GM21390 (cell line): ENCODE results near the gene CFAP157.

Source experiments
- ATAC-seq: cut with Tn5 transposase; IDR thresholded peaks from one replicate; pipeline ENCODE4 v1.9.1; 2021; ENCODE audit not compliant: unreplicated experiment

The CFAP157 gene

GRCh38 chr9:127758843-127759242 lies 52.1 kb downstream of the CFAP157 start:
- no peak for ATAC-seq

DNA sequence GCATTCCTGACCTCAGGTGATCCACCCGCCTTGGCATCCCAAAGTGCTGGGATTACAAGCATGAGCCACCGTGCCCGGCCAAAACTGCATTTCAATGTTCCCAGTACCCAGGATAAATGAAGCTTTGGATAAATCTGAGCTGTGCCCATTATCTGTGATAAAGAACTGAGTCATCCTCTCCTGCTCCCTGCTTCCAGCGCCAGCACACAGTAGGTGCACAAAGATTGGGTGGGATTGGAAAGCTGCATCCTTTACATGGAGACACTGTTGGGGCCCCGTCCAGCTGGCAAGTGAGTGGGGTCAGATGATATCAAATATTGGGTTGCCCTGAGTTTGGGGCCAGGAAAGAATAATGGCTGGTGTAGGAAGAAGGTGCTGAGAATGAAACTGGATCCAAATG lies 54.3 kb downstream of the CFAP157 start:
- no peak for ATAC-seq

- ATAC-seq, result no peak
Observed at GRCh38 chr9:127761491-127761956, 54.7 kb downstream of the CFAP157 start.

- no peak for ATAC-seq
Observed at GRCh38 chr9:127762111-127762676, 55.4 kb downstream of the CFAP157 start.

DNA sequence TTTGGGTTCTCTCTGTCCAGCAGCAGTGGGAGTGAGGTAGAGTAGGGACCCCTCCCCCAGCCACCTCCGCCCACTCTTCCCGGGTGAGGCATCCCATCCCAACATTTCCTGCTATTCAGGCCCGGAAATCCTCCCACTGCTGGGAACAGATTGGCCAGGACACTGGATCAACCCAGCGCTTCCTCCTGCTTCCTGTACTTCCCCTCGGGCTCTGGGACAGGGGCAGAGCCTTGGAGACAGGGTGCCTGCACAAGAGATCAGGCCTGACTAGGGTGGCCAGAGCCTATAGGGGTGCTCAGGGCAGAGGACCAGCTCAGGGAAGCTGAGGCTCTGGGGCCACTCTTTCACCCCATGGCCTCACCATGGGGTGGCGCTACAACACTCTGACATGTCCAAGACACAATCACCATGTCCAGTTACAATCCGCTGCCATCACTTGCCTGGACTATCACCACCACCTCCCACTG lies 57.2 kb downstream of the CFAP157 start:
- ATAC-seq, result no peak

- ATAC-seq, result no peak
Observed at GRCh38 chr9:127765418-127765817, 58.6 kb downstream of the CFAP157 start.
